ENCODE data around the gene PTGIR. TPM values are rescaled to one million over a fixed set of nuclear protein-coding genes. Genes with fewer than 3 reads are reported as not detected.

PTGIR gene
- total RNA-seq, 1 donor from 2014 or later: not detected

DNA sequence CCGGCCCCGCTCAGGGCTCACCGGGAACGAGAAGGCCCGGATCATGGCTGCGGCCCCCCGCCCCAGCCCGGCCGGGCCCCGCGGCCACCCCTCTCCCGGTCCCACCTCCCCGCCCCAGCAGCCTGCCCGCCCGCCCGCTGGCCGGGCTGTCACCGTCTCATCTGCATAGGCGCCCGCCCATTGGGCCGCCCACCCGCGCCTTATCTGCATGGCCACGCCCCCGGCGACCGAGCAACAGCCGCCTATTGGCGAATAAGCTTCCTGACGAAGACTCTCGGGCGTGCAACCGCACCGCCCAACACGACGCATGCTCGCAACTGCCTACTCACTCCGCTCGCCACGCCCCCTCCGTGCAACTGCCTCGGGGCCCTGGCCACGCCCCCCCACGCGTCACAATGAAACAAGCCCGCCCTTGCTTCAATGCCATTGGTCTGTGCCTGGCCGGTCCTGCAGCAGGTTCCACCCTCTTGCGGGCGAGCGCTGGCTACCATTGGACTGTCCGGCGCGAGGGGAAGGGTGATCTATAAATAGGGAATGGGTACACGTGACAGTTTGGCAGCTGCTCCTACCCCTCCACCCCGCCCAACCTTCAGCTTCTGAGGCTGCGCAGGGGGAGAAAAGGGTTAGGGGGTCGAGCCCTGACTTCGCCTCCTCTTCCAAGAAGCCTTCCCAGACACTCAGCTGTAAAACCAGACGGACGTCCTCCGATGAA is 36.3 kb upstream of the PTGIR start, which contains the start of gene DACT3:
Gene DACT3 (minus strand): TSS at position 163 of the 712 bp plus-strand sequence. CDS start 118 bp downstream, at position 45.
- Histone ChIP-seq H3K27me3 (ENCODE audit: control insufficient read depth, insufficient read depth, low read length) (peaks cover 25% of the 10 kb centered on the region), H3K4me3 (ENCODE audit: low read depth, low read length) (peak within 1 kb of the TSS; percentile 38), H3K36me3 (ENCODE audit: control insufficient read depth, insufficient read depth, low read length) (no peaks in the 10 kb centered on the region)
- DNase-seq (ENCODE audit: low read depth): peak; percentile 97
- TF ChIP-seq, protein P1, sequence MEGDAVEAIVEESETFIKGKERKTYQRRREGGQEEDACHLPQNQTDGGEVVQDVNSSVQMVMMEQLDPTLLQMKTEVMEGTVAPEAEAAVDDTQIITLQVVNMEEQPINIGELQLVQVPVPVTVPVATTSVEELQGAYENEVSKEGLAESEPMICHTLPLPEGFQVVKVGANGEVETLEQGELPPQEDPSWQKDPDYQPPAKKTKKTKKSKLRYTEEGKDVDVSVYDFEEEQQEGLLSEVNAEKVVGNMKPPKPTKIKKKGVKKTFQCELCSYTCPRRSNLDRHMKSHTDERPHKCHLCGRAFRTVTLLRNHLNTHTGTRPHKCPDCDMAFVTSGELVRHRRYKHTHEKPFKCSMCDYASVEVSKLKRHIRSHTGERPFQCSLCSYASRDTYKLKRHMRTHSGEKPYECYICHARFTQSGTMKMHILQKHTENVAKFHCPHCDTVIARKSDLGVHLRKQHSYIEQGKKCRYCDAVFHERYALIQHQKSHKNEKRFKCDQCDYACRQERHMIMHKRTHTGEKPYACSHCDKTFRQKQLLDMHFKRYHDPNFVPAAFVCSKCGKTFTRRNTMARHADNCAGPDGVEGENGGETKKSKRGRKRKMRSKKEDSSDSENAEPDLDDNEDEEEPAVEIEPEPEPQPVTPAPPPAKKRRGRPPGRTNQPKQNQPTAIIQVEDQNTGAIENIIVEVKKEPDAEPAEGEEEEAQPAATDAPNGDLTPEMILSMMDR (IDR thresholded peaks at IDR 0.05; ENCODE audit: insufficient read depth, low read length, poor library complexity, severe bottlenecking): no peak

DNA sequence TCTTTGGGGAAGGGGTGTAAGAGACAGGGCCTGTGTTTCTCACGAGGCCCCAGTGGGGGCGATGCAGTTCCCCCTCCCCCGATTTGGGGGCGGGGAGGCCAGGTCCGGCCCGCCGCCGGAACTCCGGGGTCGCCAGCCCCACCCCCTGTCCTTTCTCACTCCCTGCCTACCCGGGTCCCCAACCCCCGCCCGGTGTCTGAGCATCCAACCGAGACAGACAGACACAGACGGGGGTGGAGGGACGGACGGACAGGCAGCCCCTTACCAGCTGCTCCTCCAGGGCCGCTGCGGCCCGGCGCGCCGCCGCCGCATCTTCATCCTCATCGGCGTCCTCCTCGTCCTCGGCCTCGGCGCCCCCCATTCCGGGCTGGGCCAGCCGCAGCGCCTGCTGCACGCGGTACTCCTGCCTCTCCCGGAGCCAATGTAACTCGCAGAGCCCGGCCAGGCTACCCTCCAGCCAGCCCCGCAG is 35.7 kb upstream of the PTGIR start:
- Histone ChIP-seq H3K27me3 (ENCODE audit: control insufficient read depth, insufficient read depth, low read length) (peaks cover 25% of the 10 kb centered on the region), H3K36me3 (ENCODE audit: control insufficient read depth, insufficient read depth, low read length) (no peaks in the 10 kb centered on the region), H3K4me3 (ENCODE audit: low read depth, low read length) (peak overlapping the region; percentile 38)
- TF ChIP-seq, protein P1 (IDR thresholded peaks at IDR 0.05; ENCODE audit: insufficient read depth, low read length, poor library complexity, severe bottlenecking): no peak
- no peak for DNase-seq (ENCODE audit: low read depth)

DNA sequence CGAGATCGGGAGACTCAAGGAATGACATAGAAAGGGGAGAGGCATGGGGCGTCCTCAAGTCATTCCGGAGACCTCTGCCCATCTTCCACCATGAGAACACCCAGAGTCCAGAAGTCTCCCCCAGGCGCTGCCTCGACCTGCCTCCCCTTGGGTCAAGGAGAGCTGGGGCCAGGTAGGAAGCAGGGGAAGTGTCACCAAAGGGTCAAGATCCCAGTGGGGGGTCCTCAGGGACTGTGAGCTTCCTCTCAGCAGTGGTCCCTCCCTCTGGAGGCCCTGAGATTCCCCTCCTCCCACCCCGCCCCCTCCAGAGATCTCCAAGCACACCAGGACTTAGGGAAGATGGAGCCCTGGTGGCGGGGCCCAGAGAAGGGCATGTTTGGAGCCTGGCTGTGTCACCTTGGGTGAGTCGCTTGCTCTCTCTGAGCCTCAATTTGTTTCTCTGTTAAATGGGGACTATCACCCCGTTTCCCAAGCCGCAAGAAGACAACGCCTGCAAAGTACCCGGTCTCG is 35.2 kb upstream of the PTGIR start:
- H3K4me3 ChIP-seq (ENCODE audit: low read depth, low read length): peak overlapping the region; percentile 38
- peaks cover 25% of the 10 kb centered on the region for H3K27me3 ChIP-seq (ENCODE audit: control insufficient read depth, insufficient read depth, low read length)
- no peaks in the 10 kb centered on the region for H3K36me3 ChIP-seq (ENCODE audit: control insufficient read depth, insufficient read depth, low read length)
- TF ChIP-seq, protein P1 (IDR thresholded peaks at IDR 0.05; ENCODE audit: insufficient read depth, low read length, poor library complexity, severe bottlenecking): no peak
- DNase-seq (ENCODE audit: low read depth): no peak

DNA sequence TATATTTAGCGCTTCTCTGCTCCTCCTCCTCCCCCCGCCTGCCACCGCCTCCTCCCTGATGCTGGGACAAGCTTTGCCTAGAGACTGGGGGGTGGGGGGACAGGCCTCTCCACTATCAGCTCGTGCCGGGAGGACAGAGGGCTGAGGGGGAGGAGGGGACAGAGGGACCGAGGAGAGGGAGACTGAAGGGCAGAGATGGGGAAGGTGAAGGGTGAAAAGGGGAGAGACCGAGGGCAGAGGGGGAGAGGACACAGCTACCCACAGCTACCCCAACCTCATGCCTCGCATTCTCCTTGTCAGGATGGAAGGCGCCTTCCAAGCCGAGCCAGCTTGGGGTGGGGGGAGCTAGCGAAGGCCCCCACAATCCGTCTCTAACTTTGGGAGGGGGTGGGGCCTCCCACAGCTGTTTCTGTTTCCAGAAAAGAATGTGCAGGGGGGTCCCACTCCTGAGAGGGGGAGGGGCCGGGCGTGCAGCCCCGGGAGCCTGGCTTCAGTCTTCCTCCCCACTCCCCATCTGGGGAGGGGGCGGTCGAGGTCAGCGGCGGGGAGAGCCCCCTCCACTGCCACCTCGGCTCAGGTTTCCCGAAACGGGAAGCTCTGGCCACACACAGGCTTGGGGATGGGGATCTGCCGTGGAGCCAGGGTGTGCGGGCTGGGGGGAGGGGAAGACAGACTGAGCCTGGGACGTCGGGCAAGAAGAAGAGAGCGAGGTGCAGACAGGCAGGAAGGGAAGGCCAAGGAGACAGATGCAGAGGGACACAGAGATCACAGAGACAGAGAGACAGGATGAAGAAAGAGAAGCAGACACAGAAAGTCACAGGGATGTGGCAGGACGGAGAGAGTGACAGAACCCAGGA is 34.5 kb upstream of the PTGIR start:
- Histone ChIP-seq H3K27me3 (ENCODE audit: control insufficient read depth, insufficient read depth, low read length) (peaks cover 25% of the 10 kb centered on the region), H3K4me3 (ENCODE audit: low read depth, low read length) (no peak overlapping the region), H3K36me3 (ENCODE audit: control insufficient read depth, insufficient read depth, low read length) (no peaks in the 10 kb centered on the region)
- TF ChIP-seq, protein P1 (IDR thresholded peaks at IDR 0.05; ENCODE audit: insufficient read depth, low read length, poor library complexity, severe bottlenecking): no peak
- no peak for DNase-seq (ENCODE audit: low read depth)

DNA sequence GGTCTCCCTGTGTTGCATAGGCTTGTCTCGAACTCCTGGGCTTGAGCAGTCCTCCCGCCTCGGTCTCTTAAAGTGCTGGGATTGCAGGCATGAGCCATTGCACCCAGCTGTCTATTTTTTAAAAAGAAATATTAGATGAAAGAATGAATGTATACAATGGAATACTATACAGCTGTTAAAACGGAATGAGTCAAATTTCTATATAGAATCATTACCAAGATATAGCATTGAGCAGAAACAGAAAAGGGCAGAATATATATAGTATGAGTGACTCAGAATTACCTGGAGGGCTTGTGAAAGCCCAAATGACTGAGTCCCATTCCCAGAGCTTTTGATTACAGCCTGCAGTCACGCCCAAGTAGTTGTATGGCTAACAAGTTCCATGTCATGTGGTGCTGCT is 31.7 kb upstream of the PTGIR start:
- TF ChIP-seq, protein P1 (IDR thresholded peaks at IDR 0.05; ENCODE audit: insufficient read depth, low read length, poor library complexity, severe bottlenecking): no peak
- H3K27me3 ChIP-seq (ENCODE audit: control insufficient read depth, insufficient read depth, low read length): peaks cover 33% of the 10 kb centered on the region
- DNase-seq (ENCODE audit: low read depth): no peak
- no peaks in the 10 kb centered on the region for H3K36me3 ChIP-seq (ENCODE audit: control insufficient read depth, insufficient read depth, low read length)
- H3K4me3 ChIP-seq (ENCODE audit: low read depth, low read length): no peak overlapping the region

All from kidney epithelial cell (primary cell).